ENCODE results near the gene SIAH3. TPM values are rescaled to one million over a fixed set of nuclear protein-coding genes. Genes with fewer than 3 reads are reported as not detected.

The SIAH3 gene
- total and polyA plus RNA-seq, 10 donors: under 0.01 to 0.20 (median 0.06) TPM; not detected in 1

GRCh38 chr13:45800485-45800884, 51.1 kb downstream of the SIAH3 start:
- DNase-seq: no peak
- Histone ChIP-seq H3K9me3 (peaks cover 0 to 4% (median 0%) of the 10 kb centered on the region in 8 donors), H3K4me3 (no peak overlapping the region), H3K4me1 (no peaks in the 10 kb centered on the region), H3K27me3 (replicated peaks in 1 of 7) (no peaks in the 10 kb centered on the region), H3K36me3 (no peaks in the 10 kb centered on the region), H3K27ac (no peak overlapping the region)
- WGBS, 5 donors: 79 to 89% (median 84%) methylated on average over 5 of the region's 5 CpGs
- TF ChIP-seq POLR2A (IDR thresholded peaks at IDR 0.05) (no peak), POLR2AphosphoS5 (IDR thresholded peaks at IDR 0.05) (no peak)
- TF ChIP-seq, protein P1, sequence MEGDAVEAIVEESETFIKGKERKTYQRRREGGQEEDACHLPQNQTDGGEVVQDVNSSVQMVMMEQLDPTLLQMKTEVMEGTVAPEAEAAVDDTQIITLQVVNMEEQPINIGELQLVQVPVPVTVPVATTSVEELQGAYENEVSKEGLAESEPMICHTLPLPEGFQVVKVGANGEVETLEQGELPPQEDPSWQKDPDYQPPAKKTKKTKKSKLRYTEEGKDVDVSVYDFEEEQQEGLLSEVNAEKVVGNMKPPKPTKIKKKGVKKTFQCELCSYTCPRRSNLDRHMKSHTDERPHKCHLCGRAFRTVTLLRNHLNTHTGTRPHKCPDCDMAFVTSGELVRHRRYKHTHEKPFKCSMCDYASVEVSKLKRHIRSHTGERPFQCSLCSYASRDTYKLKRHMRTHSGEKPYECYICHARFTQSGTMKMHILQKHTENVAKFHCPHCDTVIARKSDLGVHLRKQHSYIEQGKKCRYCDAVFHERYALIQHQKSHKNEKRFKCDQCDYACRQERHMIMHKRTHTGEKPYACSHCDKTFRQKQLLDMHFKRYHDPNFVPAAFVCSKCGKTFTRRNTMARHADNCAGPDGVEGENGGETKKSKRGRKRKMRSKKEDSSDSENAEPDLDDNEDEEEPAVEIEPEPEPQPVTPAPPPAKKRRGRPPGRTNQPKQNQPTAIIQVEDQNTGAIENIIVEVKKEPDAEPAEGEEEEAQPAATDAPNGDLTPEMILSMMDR (IDR thresholded peaks at IDR 0.05 in 8 of 11, conservative IDR thresholded peaks at IDR 0.05 in 3 of 11): no peak
- intact Hi-C loops (cut with DNase I; ENCODE audit: low total_unique reads): no loop called here

- Histone ChIP-seq H3K36me3 (no peaks in the 10 kb centered on the region), H3K27me3 (replicated peaks in 1 of 7) (no peaks in the 10 kb centered on the region), H3K9me3 (no peaks in the 10 kb centered on the region), H3K4me3 (no peak overlapping the region), H3K27ac (no peak overlapping the region), H3K4me1 (no peaks in the 10 kb centered on the region)
- no peak for DNase-seq
- 83 to 92% (median 88%) methylated on average over 3 of the region's 3 CpGs for WGBS, 5 donors
- intact Hi-C loops (cut with DNase I; ENCODE audit: low total_unique reads): no loop called here
- no peak for TF ChIP-seq POLR2A (IDR thresholded peaks at IDR 0.05)
- TF ChIP-seq POLR2AphosphoS5 (IDR thresholded peaks at IDR 0.05): no peak
- TF ChIP-seq, protein P1 (IDR thresholded peaks at IDR 0.05 in 8 of 11, conservative IDR thresholded peaks at IDR 0.05 in 3 of 11): no peak
These were observed 52.1 kb downstream of the SIAH3 start for GRCh38 chr13:45799451-45799850.

DNA sequence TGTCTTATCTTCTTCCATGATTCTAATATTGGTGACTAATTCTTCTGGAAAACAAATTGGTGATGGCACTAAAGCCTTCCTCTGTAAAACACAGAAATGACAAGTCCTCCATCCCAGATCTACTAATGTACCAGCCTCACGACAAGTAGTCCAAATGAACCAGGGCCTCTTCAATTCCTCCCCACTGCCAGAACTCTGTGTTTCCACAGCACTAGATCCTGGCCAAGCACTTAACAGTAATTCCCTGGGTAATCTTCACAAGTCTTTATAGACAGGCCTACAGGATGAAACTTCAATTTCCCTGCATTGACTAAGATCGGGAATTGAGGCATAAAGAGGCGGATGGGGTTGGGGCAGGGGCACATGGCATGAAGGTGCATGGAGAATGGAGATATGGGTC, 52.7 kb downstream of the SIAH3 start:
- WGBS, 5 donors: 93 to 99% (median 96%) methylated on average over 3 of the region's 3 CpGs
- no peak for DNase-seq

GRCh38 chr13:45796426-45797235, 54.9 kb downstream of the SIAH3 start:
- intact Hi-C loops (cut with DNase I; ENCODE audit: low total_unique reads): no loop called here
- no peak for DNase-seq
- 84 to 91% (median 87%) methylated on average over 11 of the region's 11 CpGs for WGBS, 5 donors
- Histone ChIP-seq H3K36me3 (no peaks in the 10 kb centered on the region), H3K27me3 (replicated peaks in 1 of 7) (no peaks in the 10 kb centered on the region), H3K4me3 (no peak overlapping the region), H3K27ac (no peak overlapping the region), H3K9me3 (peaks cover 0 to 7% (median 0%) of the 10 kb centered on the region in 8 donors), H3K4me1 (no peaks in the 10 kb centered on the region)
- TF ChIP-seq, protein P1 (IDR thresholded peaks at IDR 0.05 in 8 of 11, conservative IDR thresholded peaks at IDR 0.05 in 3 of 11): no peak
- TF ChIP-seq POLR2A (IDR thresholded peaks at IDR 0.05): no peak
- no peak for TF ChIP-seq POLR2AphosphoS5 (IDR thresholded peaks at IDR 0.05)

More for the DNA sequence above, 52.7 kb downstream of the SIAH3 start:
- intact Hi-C loops (cut with DNase I; ENCODE audit: low total_unique reads): no loop called here
- Histone ChIP-seq H3K4me1 (no peaks in the 10 kb centered on the region), H3K27me3 (replicated peaks in 1 of 7) (no peaks in the 10 kb centered on the region), H3K27ac (no peak overlapping the region), H3K4me3 (no peak overlapping the region), H3K9me3 (peaks cover 0 to 6% (median 0%) of the 10 kb centered on the region in 8 donors), H3K36me3 (no peaks in the 10 kb centered on the region)
- TF ChIP-seq POLR2A (IDR thresholded peaks at IDR 0.05): no peak
- TF ChIP-seq POLR2AphosphoS5 (IDR thresholded peaks at IDR 0.05): no peak
- TF ChIP-seq, protein P1 (IDR thresholded peaks at IDR 0.05 in 8 of 11, conservative IDR thresholded peaks at IDR 0.05 in 3 of 11): no peak
